Glutamatergic neuron (in vitro differentiated cells): Measurements from ENCODE around the gene ARHGAP1. TPM values are rescaled to one million over a fixed set of nuclear protein-coding genes. Genes with fewer than 3 reads are reported as not detected.

Experiments
- DNase-seq: peaks from one replicate; pipeline ENCODE4 v3.0.0; 2022
- H3K27ac Mint-ChIP-seq: one replicate; pipeline ENCODE4 v1.8.0; 2020; ENCODE audit warnings: mild to moderate bottlenecking, mixed read lengths, inconsistent platforms; ENCODE audit not compliant: unreplicated experiment
- H3K27me3 Mint-ChIP-seq: one replicate; pipeline ENCODE4 v1.8.0; 2020; ENCODE audit warnings: mild to moderate bottlenecking, moderate library complexity, mixed read lengths, inconsistent platforms; ENCODE audit not compliant: unreplicated experiment
- H3K36me3 Mint-ChIP-seq: one replicate; pipeline ENCODE4 v1.8.0; 2020; ENCODE audit warnings: mild to moderate bottlenecking, mixed read lengths, inconsistent platforms; ENCODE audit not compliant: unreplicated experiment
- H3K4me1 Mint-ChIP-seq: one replicate; pipeline ENCODE4 v1.8.0; 2020; ENCODE audit warnings: mild to moderate bottlenecking, low read depth, mixed read lengths, inconsistent platforms; ENCODE audit not compliant: unreplicated experiment
- H3K4me3 Mint-ChIP-seq: one replicate; pipeline ENCODE4 v1.8.0; 2020; ENCODE audit warnings: mild to moderate bottlenecking, mixed read lengths, inconsistent platforms; ENCODE audit not compliant: unreplicated experiment
- H3K9me3 Mint-ChIP-seq: one replicate; pipeline ENCODE4 v1.8.0; 2020; ENCODE audit warnings: mild to moderate bottlenecking, moderate library complexity, mixed read lengths, inconsistent platforms; ENCODE audit not compliant: unreplicated experiment
- total RNA-seq: library from RNA; stranded (reverse); fragmentation: NEBNext Ultra II Directional; extraction: Animal tissue kit (Norgen Biotek cat#: 25700); gene quantifications from one replicate; pipeline ENCODE4 v1.2.1, GENCODE V29; 2021; ENCODE audit not compliant: unreplicated experiment
- TF ChIP-seq, protein P1 (sequence below): fragments of 200-600 bp; sonication (generic); IDR thresholded peaks from one replicate; pipeline ENCODE4 v1.5.0; 2021; ENCODE audit not compliant: partially characterized antibody, unreplicated experiment

The ARHGAP1 gene
- total RNA-seq, 1 donor from 2014 or later, result 38.4 TPM

DNA sequence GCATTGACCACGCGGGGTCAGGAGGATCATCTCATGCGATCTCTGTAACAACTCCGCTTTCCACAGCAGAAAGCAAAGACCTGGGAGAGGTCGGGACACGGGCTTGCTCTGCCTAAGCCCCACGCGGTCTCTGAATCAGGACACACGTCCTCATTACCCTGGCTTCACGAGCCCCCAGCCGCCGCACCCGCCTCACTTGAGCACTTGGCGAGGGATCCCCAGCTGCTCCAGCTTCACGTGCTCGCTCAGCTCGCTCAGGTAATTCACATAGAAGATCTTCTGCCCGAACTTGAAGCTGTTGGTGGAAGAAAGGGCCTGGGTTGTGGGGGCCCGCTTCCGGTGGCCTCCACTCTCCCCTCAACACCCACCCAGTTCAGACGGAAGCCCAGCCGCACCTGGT is 19.6 kb downstream of the ARHGAP1 start:
- H3K36me3 Mint-ChIP-seq, result no peaks in the 10 kb centered on the region
- no peak overlapping the region for H3K4me3 Mint-ChIP-seq
- TF ChIP-seq, protein P1, sequence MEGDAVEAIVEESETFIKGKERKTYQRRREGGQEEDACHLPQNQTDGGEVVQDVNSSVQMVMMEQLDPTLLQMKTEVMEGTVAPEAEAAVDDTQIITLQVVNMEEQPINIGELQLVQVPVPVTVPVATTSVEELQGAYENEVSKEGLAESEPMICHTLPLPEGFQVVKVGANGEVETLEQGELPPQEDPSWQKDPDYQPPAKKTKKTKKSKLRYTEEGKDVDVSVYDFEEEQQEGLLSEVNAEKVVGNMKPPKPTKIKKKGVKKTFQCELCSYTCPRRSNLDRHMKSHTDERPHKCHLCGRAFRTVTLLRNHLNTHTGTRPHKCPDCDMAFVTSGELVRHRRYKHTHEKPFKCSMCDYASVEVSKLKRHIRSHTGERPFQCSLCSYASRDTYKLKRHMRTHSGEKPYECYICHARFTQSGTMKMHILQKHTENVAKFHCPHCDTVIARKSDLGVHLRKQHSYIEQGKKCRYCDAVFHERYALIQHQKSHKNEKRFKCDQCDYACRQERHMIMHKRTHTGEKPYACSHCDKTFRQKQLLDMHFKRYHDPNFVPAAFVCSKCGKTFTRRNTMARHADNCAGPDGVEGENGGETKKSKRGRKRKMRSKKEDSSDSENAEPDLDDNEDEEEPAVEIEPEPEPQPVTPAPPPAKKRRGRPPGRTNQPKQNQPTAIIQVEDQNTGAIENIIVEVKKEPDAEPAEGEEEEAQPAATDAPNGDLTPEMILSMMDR, result no peak

DNA sequence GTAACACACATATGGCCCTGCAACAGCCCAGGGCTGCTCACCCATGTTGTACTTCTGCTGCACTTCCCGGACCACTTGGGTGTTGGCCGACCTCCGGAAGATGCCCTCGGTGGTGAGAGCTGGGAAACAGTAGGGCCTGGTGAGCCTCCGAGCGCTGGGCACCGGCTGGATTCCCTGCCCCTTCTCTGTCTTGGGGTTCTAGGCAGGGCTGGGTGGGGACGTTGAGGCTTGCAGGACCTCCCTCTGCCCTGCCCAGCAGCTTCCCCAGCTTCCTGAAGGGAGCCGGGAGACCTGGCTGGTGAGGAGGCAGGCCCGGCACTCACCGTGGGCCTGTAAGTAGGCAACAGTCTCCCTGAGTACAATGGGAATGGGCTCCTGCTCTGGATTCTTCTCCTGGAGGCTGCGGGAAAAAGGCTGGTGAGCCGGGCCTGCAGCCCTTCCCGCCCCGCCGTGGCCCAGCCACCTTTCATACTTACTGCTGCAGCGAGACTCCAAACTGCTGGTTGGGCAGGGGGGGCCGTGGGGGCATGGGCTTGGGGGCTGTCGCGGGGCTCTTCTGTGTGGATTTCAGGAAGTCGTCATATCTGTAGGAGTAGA is 20.2 kb downstream of the ARHGAP1 start:
- H3K4me1 Mint-ChIP-seq, result peaks cover 10% of the 10 kb centered on the region
- H3K4me3 Mint-ChIP-seq, result no peak overlapping the region
- peaks cover 6% of the 10 kb centered on the region for H3K9me3 Mint-ChIP-seq
- H3K27me3 Mint-ChIP-seq, result peaks cover 2% of the 10 kb centered on the region
- no peaks in the 10 kb centered on the region for H3K36me3 Mint-ChIP-seq
- H3K27ac Mint-ChIP-seq, result no peak overlapping the region
- DNase-seq, result no peak
- TF ChIP-seq, protein P1, result no peak

More for the DNA sequence above, 19.6 kb downstream of the ARHGAP1 start:
- no peak for DNase-seq
- H3K27ac Mint-ChIP-seq, result no peak overlapping the region
- H3K9me3 Mint-ChIP-seq, result peaks cover 5% of the 10 kb centered on the region
- peaks cover 2% of the 10 kb centered on the region for H3K27me3 Mint-ChIP-seq
- H3K4me1 Mint-ChIP-seq, result peaks cover 8% of the 10 kb centered on the region

DNA sequence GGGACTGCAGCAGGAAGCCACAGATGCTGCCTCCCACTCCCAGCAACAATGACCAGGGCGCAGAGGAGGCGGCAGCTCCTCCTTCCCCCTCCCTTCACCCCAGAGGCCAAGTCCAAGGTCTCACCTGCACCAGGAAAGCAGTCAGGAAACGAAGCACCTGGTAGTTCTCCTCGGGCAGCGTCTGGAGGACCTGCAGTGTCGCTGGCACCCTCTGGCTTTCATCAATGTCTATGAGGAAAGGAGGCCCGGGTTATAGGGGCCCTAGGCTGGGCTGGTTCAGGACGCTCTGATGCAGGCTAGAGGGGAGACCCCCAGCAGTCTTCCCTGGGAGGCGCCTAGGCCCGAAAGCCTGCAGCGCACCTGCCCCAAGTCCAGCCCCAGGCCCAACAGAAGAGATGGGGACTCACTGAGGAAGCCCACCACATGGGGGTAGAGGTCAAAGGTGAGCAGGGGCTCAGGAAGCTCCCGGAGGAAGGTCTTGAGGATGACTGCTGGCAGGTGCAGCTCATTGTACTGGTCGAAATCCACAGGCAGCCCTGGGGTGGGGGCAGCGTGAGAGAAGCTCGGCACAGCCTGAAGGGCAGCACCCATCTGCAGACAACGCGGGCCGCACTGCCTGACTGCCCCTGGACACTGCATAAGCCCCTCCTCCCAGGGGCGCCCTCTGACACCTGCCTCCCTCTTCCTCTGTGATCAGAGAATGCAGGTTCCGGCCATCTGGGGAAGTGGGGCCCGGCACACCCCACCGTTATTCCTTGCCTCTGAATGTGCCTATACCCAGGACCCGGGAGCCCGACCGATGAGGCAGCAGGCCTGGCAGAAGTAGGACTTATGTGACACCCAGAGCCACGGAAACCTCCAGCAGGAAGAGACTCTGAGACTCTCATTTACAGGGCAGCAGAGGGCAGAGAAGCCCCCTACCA is 20.9 kb downstream of the ARHGAP1 start:
- Mint-ChIP-seq H3K4me3 (no peak overlapping the region), H3K27me3 (peaks cover 2% of the 10 kb centered on the region), H3K4me1 (peaks cover 11% of the 10 kb centered on the region), H3K27ac (no peak overlapping the region), H3K9me3 (peaks cover 6% of the 10 kb centered on the region), H3K36me3 (no peaks in the 10 kb centered on the region)
- TF ChIP-seq, protein P1, result no peak
- DNase-seq, result no peak

DNA sequence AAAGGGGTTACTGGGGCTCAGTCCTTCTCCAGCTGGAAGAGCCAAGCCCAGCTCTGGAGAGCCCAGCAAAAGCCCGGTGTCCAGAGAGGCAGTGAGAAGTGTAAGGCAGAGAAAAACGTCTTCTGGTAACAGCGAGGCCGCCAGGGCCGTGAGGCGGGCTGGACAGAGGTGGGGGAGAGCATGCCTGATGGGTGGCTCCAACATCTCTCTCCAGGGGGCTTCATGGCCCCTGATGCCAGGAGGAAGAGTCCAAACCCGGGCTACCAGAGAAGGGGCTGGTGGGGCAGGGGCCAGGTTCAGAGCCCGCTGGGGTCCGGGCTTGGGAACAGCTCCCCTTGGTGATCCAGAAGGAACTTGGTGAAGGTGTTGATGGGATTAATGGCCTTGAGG is 21.7 kb downstream of the ARHGAP1 start:
- Mint-ChIP-seq H3K4me1 (peaks cover 17% of the 10 kb centered on the region), H3K9me3 (peaks cover 6% of the 10 kb centered on the region)
- no peak for DNase-seq

More for the DNA sequence above, 21.7 kb downstream of the ARHGAP1 start:
- TF ChIP-seq, protein P1, result no peak
- Mint-ChIP-seq H3K27me3 (peaks cover 2% of the 10 kb centered on the region), H3K36me3 (no peaks in the 10 kb centered on the region), H3K27ac (no peak overlapping the region), H3K4me3 (no peak overlapping the region)
